GM12801 (cell line): ENCODE results near the gene PIK3C2G.

Experiments
- TF ChIP-seq, protein P1 (sequence below): IDR thresholded peaks from one replicate; pipeline ENCODE4 v1.5.1; 2011; ENCODE audit warnings: control low read depth; ENCODE audit not compliant: insufficient read length; ENCODE audit errors: extremely low read depth

PIK3C2G gene

DNA sequence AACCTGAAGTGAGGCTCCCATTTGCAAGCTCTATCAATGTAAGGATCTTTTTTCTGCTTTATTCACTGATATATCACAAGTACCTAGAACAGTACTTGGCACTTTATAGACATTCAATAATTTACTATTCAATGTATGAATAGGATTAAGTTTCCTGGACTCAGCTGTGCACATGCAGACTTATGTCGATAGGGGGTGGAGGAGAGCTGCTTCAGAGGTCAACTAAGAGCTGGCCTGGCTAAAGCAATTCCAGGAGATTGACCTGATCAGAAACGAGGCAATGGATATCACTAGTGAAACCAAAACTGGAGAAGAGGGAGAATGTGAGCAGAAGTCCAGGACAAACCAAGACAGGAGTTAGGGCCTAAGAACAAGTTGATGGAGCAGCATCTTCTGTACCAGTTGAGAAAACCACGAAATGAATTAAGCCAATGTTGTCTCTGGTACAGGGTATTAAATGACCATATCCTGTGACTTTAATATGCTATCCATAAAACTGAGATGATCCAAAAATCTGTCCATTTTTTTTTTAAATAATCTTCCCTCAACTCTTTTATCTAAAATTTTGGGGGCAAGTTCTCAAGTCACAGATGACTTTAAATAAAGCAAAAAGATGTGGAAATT lies 169.2 kb downstream of the PIK3C2G start:
- TF ChIP-seq, protein P1, sequence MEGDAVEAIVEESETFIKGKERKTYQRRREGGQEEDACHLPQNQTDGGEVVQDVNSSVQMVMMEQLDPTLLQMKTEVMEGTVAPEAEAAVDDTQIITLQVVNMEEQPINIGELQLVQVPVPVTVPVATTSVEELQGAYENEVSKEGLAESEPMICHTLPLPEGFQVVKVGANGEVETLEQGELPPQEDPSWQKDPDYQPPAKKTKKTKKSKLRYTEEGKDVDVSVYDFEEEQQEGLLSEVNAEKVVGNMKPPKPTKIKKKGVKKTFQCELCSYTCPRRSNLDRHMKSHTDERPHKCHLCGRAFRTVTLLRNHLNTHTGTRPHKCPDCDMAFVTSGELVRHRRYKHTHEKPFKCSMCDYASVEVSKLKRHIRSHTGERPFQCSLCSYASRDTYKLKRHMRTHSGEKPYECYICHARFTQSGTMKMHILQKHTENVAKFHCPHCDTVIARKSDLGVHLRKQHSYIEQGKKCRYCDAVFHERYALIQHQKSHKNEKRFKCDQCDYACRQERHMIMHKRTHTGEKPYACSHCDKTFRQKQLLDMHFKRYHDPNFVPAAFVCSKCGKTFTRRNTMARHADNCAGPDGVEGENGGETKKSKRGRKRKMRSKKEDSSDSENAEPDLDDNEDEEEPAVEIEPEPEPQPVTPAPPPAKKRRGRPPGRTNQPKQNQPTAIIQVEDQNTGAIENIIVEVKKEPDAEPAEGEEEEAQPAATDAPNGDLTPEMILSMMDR = no peak

DNA sequence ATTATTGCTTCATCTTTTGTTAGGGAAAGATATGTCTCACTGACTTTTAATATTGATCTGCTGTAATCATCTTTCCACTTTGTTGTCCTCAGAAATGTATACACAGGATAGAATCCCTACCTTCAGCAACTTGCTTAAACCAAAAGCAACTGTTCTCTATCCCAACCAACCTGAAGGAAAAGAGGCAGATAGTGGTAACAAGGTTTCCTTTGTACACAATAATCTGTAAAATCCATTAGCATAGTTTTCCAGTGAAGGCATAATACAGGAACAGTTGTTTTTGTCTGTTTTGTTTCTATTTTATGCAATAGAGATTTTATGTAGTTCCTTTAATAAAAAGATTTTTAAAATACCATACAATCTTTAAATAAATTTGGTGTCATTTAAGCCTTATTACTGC lies 170.5 kb downstream of the PIK3C2G start:
- TF ChIP-seq, protein P1 = no peak

DNA sequence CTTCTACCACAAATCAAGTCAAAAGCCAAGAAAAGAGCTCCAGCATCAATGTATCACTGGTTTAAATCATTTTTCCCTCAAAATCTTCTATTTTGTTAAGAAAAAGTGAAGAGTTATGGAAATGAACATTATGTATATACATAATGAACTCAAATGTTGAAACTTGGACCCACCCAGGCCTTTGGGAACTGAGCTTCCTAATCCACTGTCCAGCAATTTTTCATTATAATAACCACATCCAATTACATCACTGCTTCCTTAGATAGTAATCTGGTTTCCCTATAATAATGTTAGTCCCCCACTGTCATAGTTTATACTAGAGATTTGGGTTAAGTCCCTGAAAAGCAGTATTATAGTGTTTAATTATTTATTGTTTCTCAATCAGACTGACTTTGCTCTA lies 170.9 kb downstream of the PIK3C2G start:
- TF ChIP-seq, protein P1 = no peak

DNA sequence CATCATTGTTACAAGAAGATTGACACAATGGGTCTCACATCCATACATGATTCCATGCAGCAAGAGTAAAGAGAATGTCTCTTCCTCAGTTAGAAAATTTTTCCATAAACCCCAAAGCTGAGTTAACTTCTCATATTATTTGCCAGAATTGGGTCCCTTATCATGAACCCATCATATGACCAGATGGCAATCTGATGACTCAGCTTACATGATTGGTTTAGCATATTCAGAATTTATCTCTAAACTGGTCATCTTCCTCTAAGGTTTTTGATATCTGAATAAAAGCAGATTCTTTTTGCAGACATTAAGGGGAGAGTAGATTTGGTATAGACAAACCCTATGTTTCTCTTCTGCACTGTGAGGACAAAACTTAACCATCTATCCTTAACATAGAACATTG lies 174.9 kb downstream of the PIK3C2G start:
- TF ChIP-seq, protein P1 = no peak

DNA sequence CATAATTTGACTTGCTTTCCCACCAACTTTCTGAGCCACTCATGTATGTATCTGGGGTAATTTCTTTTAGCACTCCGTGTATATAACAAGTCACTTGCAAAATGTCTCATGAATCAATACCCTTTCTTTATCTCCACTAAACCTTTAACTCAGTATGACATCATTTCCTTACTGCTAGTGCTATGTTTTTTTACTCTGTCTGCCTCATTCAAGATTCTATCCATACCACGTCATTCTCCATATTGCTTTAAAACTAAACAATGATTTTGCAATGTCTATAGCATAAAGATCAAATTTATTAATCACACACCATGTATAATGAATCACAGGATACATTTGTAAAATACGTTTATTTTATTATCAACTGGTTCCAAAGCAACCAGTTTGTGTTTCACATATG lies 178.2 kb downstream of the PIK3C2G start:
- TF ChIP-seq, protein P1 = no peak

DNA sequence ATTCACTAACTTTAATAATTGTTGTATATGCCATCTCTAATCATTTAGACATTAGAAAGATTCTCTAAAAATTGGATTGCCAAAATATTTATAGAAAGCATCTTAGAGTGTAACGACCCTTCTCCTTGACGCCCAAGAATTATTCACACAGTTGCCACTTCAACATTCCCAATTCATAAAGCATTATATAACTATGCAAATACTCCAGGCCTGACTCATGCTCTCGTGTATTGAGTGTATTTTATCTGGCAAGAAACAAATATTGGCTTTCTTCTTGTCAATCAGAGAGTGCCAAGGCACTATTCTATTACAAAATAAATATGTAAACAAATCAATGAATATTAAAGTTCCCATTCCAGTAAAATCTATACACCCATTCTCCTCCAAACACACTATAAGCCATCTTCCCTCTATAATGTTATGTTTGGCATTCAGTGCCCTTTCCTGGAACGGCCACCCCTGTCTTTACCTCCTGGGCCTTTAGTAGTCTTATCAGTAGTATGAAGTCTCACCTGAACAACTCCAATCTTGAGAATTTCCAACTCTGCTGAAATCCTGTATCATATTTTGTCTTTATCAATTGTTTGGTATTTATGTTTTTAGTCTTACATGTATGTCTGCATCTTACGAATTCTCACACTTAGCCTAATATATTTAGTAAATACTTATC lies 182.6 kb downstream of the PIK3C2G start:
- TF ChIP-seq, protein P1 = no peak

DNA sequence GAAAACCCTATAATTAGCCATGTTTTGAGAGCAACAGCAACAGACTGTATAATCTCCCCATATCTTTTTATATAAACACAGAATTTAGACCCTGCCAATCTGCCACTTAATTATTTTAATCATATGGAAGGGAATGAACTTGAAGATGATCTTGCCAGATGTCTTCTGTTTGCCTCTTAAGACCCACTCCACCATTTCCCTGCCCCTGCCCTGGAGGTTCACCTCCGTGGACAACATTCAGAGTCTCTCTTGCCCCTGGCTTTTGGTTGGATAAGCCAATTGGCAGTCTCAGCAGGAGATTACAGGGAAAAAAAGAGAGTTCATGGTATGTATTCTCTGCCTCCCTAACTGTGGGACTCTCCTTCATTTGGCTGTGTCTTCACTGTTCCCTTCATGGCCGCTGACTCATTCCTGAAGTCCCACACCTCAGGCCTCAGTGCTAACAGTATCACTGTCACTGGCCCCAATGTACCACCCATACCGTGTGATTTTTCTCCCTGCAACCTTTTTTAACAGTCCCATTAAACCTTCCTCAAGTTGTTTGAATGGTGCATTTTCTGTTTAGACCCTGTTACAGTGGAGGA lies 184.8 kb downstream of the PIK3C2G start:
- TF ChIP-seq, protein P1 = no peak
